ENCODE data around the gene PSAT1. TPM values are rescaled to one million over a fixed set of nuclear protein-coding genes. Genes with fewer than 3 reads are reported as not detected.

The PSAT1 gene
- total and polyA plus RNA-seq, 2 of the 8 experiments (the other 6 are each of a cell fraction or from before 2014, with no cell fraction given) = 204 to 341 TPM

DNA sequence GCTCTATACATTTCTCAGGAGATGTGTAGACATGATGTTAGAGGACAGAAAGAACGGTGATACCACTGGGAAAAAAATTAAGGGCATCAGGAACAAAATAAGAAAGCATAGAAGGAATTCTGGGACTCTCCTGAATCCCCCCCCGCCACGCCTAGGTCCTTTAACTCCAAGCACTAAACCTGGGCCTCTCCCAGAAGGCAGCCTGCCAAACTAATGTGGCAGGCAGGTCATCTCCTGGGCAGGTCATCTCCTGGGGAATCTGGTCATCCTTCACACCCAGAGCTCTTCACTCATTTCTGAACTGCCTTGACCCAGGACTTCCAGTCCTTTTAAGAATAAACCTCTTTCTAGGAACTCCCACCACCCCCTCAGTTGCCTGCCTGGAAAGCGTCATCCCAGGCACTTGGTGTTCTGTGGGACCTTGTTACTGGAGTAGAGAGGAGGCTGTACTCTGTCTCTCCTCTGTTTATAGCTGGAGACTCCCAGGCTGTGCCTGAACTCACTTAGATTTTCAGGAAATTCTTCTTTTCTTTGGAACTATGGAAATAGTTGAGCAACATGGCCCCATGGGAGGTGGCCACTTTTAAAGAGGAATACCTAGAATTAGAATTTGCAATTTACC is 24.1 kb downstream of the PSAT1 start:
- peaks cover 0 to 2% (median 0%) of the 10 kb centered on the region in 4 experiments; a peak in 2 of 7 replicates for H3K4me1 ChIP-seq (replicated peaks in 1 of 4; ENCODE audit: control insufficient read depth in 3 of 4, insufficient read depth in 4 of 4, low read length in 3 of 4)
- H3K23ac ChIP-seq (ENCODE audit: insufficient read length) = no peak overlapping the region
- H3K18ac ChIP-seq (ENCODE audit: extremely low read depth, low read length) = no peak overlapping the region
- no peak overlapping the region for H4K8ac ChIP-seq (ENCODE audit: extremely low read depth, insufficient read depth, low read length)
- no peak overlapping the region for H3K4me2 ChIP-seq (ENCODE audit: insufficient read depth in 1 of 2, low read depth in 2 of 2, low read length in 2 of 2)
- no peak overlapping the region for H3K56ac ChIP-seq (replicated peaks; ENCODE audit: insufficient read length, low read depth, low read length)
- no peak overlapping the region for H3K27ac ChIP-seq (ENCODE audit: low read depth, low read length)
- H3K14ac ChIP-seq (ENCODE audit: insufficient read length) = no peak overlapping the region
- POLR2A ChIA-PET (ENCODE audit: partially characterized antibody) = interaction anchor here (1.0 to 17.1 kb wide), 7 partner anchors 10 to 84 kb away, joined by 3 to 520 read pairs (median 3); partner anchors contain the start of gene PSAT1
- TF ChIP-seq, protein P1, sequence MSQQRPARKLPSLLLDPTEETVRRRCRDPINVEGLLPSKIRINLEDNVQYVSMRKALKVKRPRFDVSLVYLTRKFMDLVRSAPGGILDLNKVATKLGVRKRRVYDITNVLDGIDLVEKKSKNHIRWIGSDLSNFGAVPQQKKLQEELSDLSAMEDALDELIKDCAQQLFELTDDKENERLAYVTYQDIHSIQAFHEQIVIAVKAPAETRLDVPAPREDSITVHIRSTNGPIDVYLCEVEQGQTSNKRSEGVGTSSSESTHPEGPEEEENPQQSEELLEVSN (IDR thresholded peaks at IDR 0.05) = no peak
- TF ChIP-seq POLR2A (IDR thresholded peaks at IDR 0.05; ENCODE audit: control extremely low read depth in 1 of 2, low read depth in 2 of 2, low read length in 2 of 2) (peak in 1 of 2 experiments; percentile 38; a peak in 2 of 3 replicates), RFX5 (IDR thresholded peaks at IDR 0.05; ENCODE audit: borderline replicate concordance, low read depth, low read length) (no peak)
- DNase-seq (ENCODE audit: low read depth in 1 of 2, low spot score in 2 of 2) (no peak), FAIRE-seq (no peak)
- H3K4ac ChIP-seq (replicated peaks; ENCODE audit: insufficient read length, low read depth, low read length) = no peak overlapping the region
- no peak overlapping the region for H2BK15ac ChIP-seq (ENCODE audit: low read length)
- WGBS, 2 experiments (ENCODE audit: extremely low coverage in 1 of 2, insufficient coverage in 1 of 2, insufficient read length in 1 of 2, insufficient replicate concordance in 2 of 2, low coverage in 1 of 2, low lambda C conversion rate in 2 of 2, missing lambda C conversion rate in 1 of 2) = 94% methylated on average over 4 of the region's 4 CpGs; no CpG with 5 or more reads in 1 of the 2 experiments
- H4K5ac ChIP-seq (ENCODE audit: insufficient read length, low read depth, low read length) = no peak overlapping the region
- peaks cover 8% of the 10 kb centered on the region; the same call in 1 of the 2 replicates for H3K23me2 ChIP-seq (ENCODE audit: low read depth, low read length)
- CTCF ChIA-PET (ENCODE audit: partially characterized antibody) = interaction anchor here (1.9 kb wide), 1 partner anchor 12 kb away, joined by 4 read pairs; no protein-coding TSS in a partner anchor
- peaks cover 0 to 43% of the 10 kb centered on the region in 2 experiments; a peak in 2 of 4 replicates for H3K79me2 ChIP-seq (ENCODE audit: control insufficient read depth in 1 of 2, insufficient read depth in 2 of 2, low read length in 2 of 2)
- peaks cover 24 to 100% (median 75%) of the 10 kb centered on the region in 4 experiments for H3K36me3 ChIP-seq (ENCODE audit: control insufficient read depth in 2 of 4, insufficient read depth in 4 of 4, low read length in 3 of 4)
- peaks cover 6% of the 10 kb centered on the region for H3K79me1 ChIP-seq (ENCODE audit: low read depth, low read length)
- H4K91ac ChIP-seq (replicated peaks; ENCODE audit: insufficient read length, low read length) = no peak overlapping the region
- peaks cover 9 to 11% of the 10 kb centered on the region in 2 experiments for H4K20me1 ChIP-seq (replicated peaks in 1 of 2; ENCODE audit: control insufficient read depth in 1 of 2, insufficient read depth in 2 of 2, low read length in 2 of 2)
- H2BK12ac ChIP-seq (ENCODE audit: low read depth, low read length) = no peak overlapping the region
- no peak overlapping the region for H2AFZ ChIP-seq (ENCODE audit: low read length)
- H2BK120ac ChIP-seq (replicated peaks; ENCODE audit: low read depth, low read length) = no peak overlapping the region
- H2AK5ac ChIP-seq (ENCODE audit: low read depth, low read length) = no peak overlapping the region
- no peaks in the 10 kb centered on the region for H3K9me3 ChIP-seq (ENCODE audit: insufficient read depth in 2 of 2, low read depth in 1 of 2, low read length in 1 of 2)
- H3K4me3 ChIP-seq (ENCODE audit: extremely low read depth in 1 of 4, insufficient read depth in 2 of 4, low read depth in 3 of 4, low read length in 4 of 4) = no peak overlapping the region
- H2BK5ac ChIP-seq (ENCODE audit: low read depth, low read length) = no peak overlapping the region
- no peaks in the 10 kb centered on the region for H3K27me3 ChIP-seq (replicated peaks in 1 of 4; ENCODE audit: control insufficient read depth in 3 of 4, extremely low read depth in 1 of 4, insufficient read depth in 3 of 4, low read length in 3 of 4)
- no peak overlapping the region for H2BK20ac ChIP-seq (ENCODE audit: low read length)
- no peak overlapping the region for H3K9ac ChIP-seq (replicated peaks in 1 of 4; ENCODE audit: extremely low read depth in 1 of 4, low read depth in 3 of 4, low read length in 3 of 4)

Measured in H1 (cell line).